ENCODE measurements around the gene MISP. TPM values are rescaled to one million over a fixed set of nuclear protein-coding genes. Genes with fewer than 3 reads are reported as not detected.
A peak's percentile ranks its signal among the peaks of the same experiment; 100 is the strongest.

The MISP gene
- polyA plus RNA-seq, 2 of the 4 experiments (the other 2 are of a cell fraction): 46.5 to 62.7 TPM

DNA sequence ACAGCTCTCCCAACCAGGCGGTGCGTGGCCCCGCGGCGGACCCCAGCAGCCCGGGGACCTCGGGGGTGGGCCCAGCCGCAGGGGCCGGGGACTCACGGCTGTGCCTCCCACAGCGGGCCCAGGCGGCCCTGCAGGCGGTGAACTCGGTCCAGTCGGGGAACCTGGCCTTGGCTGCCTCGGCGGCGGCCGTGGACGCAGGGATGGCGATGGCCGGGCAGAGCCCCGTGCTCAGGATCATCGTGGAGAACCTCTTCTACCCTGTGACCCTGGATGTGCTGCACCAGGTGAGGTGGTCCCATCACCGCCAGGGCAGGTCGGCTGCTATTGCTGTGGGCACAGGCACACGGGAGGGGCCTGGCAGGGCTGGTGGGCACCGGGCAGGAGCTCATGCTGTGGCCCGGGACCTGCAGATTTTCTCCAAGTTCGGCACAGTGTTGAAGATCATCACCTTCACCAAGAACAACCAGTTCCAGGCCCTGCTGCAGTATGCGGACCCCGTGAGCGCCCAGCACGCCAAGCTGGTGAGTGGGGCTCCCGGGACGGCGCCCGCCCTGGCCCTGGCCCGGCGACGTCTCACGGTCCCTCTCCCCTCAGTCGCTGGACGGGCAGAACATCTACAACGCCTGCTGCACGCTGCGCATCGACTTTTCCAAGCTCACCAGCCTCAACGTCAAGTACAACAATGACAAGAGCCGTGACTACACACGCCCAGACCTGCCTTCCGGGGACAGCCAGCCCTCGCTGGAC is 53.7 kb downstream of the MISP start:
- TF ChIP-seq, protein P1, sequence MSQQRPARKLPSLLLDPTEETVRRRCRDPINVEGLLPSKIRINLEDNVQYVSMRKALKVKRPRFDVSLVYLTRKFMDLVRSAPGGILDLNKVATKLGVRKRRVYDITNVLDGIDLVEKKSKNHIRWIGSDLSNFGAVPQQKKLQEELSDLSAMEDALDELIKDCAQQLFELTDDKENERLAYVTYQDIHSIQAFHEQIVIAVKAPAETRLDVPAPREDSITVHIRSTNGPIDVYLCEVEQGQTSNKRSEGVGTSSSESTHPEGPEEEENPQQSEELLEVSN (IDR thresholded peaks at IDR 0.05; ENCODE audit: borderline replicate concordance, low read depth): no peak
- TF ChIP-seq BCL3 (IDR thresholded peaks at IDR 0.05): no peak
- TF ChIP-seq POLR2AphosphoS2 (conservative IDR thresholded peaks at IDR 0.05; ENCODE audit: low read length): no peak
- TF ChIP-seq HDAC2 (IDR thresholded peaks at IDR 0.05): no peak
- TF ChIP-seq HOXB13 (CRISPR knock-in tag; IDR thresholded peaks at IDR 0.05; ENCODE audit: low read depth): no peak
- H3K9me3 ChIP-seq: no peaks in the 10 kb centered on the region
- no peak overlapping the region for H3K4me3 ChIP-seq
- ATAC-seq: no peak
- H3K4me1 ChIP-seq: peaks cover 40% of the 10 kb centered on the region
- FAIRE-seq: no peak
- no peak overlapping the region for H3K4me2 ChIP-seq
- ChIA-PET POLR2A (interaction anchor here (0.5 kb wide), 1 partner anchor 31 kb away, joined by 3 read pairs; no protein-coding TSS in a partner anchor), CTCF (no interaction called here)
- DNase-seq (ENCODE audit: low read depth in 1 of 2, low spot score in 1 of 2): no peak
- WGBS (ENCODE audit: missing lambda C conversion rate): 97% methylated on average over 14 of the region's 53 CpGs
- H3K27ac ChIP-seq: no peak overlapping the region

DNA sequence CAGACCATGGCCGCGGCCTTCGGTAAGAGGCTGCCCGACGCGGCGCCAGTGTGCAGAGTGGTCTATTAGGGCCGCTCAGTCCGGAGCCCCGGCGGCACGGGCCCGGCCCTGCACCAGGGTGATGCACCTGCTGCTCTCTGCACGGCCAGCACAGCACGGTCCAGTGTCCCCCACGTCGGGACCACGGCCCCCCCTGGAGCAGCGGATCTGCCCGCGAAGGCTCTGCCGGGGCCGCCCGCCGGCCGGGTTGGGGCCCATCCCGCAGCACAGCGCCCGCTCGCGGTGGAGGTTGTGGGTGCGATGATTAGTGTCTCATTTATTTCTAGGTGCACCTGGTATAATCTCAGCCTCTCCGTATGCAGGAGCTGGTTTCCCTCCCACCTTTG is 54.2 kb downstream of the MISP start:
- H3K4me2 ChIP-seq: no peak overlapping the region
- no peak overlapping the region for H3K27ac ChIP-seq
- WGBS (ENCODE audit: missing lambda C conversion rate): 98% methylated on average over 7 of the region's 33 CpGs
- no peak overlapping the region for H3K4me3 ChIP-seq
- ChIA-PET CTCF (no interaction called here), POLR2A (no interaction called here)
- FAIRE-seq (no peak), ATAC-seq (no peak), DNase-seq (ENCODE audit: low read depth in 1 of 2, low spot score in 1 of 2) (no peak)
- H3K9me3 ChIP-seq: no peaks in the 10 kb centered on the region
- TF ChIP-seq HOXB13 (CRISPR knock-in tag; IDR thresholded peaks at IDR 0.05; ENCODE audit: low read depth): no peak
- TF ChIP-seq RAD21 (conservative IDR thresholded peaks at IDR 0.05 in 1 of 2, IDR thresholded peaks at IDR 0.05 in 1 of 2): no peak
- H3K4me1 ChIP-seq: peaks cover 34% of the 10 kb centered on the region

DNA sequence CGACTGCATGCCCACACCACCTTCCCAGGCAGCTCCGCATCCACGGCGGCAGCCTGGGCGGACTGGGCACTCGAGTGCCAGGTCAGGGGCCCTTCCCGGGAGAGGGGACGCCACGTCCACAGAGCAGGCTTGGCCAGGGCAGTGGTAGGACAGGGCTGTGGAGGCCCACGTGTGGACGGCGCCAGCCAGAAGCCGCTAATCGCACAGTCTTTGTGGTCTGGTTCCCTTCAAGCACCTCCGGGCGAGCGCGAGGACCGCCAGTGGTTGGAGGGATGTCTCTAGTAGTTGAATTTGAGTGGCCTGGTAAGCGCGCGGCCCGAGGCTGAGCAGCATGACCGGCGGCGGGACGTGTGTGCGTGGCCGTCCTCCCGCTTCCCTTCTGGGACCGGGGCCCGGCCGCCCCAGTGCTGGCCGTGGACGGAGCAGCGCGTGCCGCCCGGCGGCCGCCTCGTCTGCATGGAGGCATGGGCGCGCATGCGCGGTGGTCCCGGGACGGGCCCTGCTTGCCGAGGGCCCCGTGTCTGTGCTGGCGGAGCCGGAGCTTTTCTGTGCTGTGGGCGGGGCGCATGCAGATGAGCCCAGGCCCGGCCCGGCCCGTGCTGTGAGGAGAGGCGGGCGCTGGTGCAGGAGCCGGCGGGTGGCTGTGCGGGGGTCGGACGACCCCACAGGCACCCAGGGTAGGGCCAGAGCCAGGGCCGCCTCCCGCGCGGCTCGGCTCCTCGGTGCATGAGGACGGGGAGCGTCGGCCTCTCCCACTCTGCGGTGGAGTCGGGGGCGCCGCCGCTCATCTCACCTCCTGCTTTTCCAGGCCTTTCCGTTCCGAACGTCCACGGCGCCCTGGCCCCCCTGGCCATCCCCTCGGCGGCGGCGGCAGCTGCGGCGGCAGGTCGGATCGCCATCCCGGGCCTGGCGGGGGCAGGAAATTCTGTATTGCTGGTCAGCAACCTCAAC is 55.0 kb downstream of the MISP start:
- no peaks in the 10 kb centered on the region for H3K9me3 ChIP-seq
- 91% methylated on average over 63 of the region's 93 CpGs for WGBS (ENCODE audit: missing lambda C conversion rate)
- peak in 1 of 2 experiments; percentile 3; a peak in 2 of 6 replicates for ATAC-seq
- no peak overlapping the region for H3K4me2 ChIP-seq
- POLR2A ChIA-PET: no interaction called here
- FAIRE-seq: no peak
- TF ChIP-seq RFX5 (IDR thresholded peaks at IDR 0.05): no peak
- TF ChIP-seq, protein P2, sequence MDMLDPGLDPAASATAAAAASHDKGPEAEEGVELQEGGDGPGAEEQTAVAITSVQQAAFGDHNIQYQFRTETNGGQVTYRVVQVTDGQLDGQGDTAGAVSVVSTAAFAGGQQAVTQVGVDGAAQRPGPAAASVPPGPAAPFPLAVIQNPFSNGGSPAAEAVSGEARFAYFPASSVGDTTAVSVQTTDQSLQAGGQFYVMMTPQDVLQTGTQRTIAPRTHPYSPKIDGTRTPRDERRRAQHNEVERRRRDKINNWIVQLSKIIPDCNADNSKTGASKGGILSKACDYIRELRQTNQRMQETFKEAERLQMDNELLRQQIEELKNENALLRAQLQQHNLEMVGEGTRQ (IDR thresholded peaks at IDR 0.05): no peak
- TF ChIP-seq ESRRA (IDR thresholded peaks at IDR 0.05; ENCODE audit: borderline replicate concordance, low read length): no peak
- TF ChIP-seq MAFK (IDR thresholded peaks at IDR 0.05; ENCODE audit: partially characterized antibody): no peak
- TF ChIP-seq KDM1A (IDR thresholded peaks at IDR 0.05; ENCODE audit: low read depth): no peak
- no peak for TF ChIP-seq EP300 (IDR thresholded peaks at IDR 0.05)
- no peak for TF ChIP-seq FOXS1 (CRISPR knock-in tag; IDR thresholded peaks at IDR 0.05)
- no peak for TF ChIP-seq MAZ (IDR thresholded peaks at IDR 0.05; ENCODE audit: borderline replicate concordance, low read depth, low read length)
- TF ChIP-seq ZFP36 (IDR thresholded peaks at IDR 0.05; ENCODE audit: borderline replicate concordance, partially characterized antibody): no peak
- TF ChIP-seq TP53 (CRISPR knock-in tag; IDR thresholded peaks at IDR 0.05): no peak
- no peak for TF ChIP-seq POLR2AphosphoS2 (conservative IDR thresholded peaks at IDR 0.05; ENCODE audit: low read length)
- TF ChIP-seq CHD4 (IDR thresholded peaks at IDR 0.05; ENCODE audit: borderline replicate concordance): no peak
- TF ChIP-seq JUN (IDR thresholded peaks at IDR 0.05): no peak
- peaks cover 27% of the 10 kb centered on the region for H3K4me1 ChIP-seq
- no peak overlapping the region for H3K4me3 ChIP-seq
- CTCF ChIA-PET: no interaction called here
- no peak overlapping the region for H3K27ac ChIP-seq
- DNase-seq (ENCODE audit: low read depth in 1 of 2, low spot score in 1 of 2): no peak
